Fibroblast of pulmonary artery (primary cell): Measurements from ENCODE around the gene LMBRD1.

Experiments
- DNase-seq: peaks from one replicate; pipeline ENCODE4 v3.0.0-alpha.2; 2010; ENCODE audit warnings: low read depth
- H3K4me3 ChIP-seq: replicated peaks from 2 replicates; pipeline ENCODE4 v1.5.1; 2011; ENCODE audit warnings: low read depth, mild to moderate bottlenecking, control low read depth, low read length, moderate library complexity
- CTCF ChIP-seq: IDR thresholded peaks from 2 replicates; pipeline ENCODE4 v1.5.1; 2011; ENCODE audit warnings: mild to moderate bottlenecking, control low read depth, low read length, inconsistent platforms; ENCODE audit errors: missing control alignments

LMBRD1 gene

GRCh38 chr6:69663215-69663614 is 133.6 kb downstream of the LMBRD1 start:
- no peak overlapping the region for H3K4me3 ChIP-seq
- DNase-seq = no peak
- no peak for TF ChIP-seq CTCF

- DNase-seq = no peak
- no peak overlapping the region for H3K4me3 ChIP-seq
- no peak for TF ChIP-seq CTCF
These were observed 146.1 kb downstream of the LMBRD1 start for GRCh38 chr6:69650703-69651102.

GRCh38 chr6:69647726-69648125 is 149.1 kb downstream of the LMBRD1 start:
- DNase-seq = no peak
- no peak overlapping the region for H3K4me3 ChIP-seq
- no peak for TF ChIP-seq CTCF

GRCh38 chr6:69643688-69644087 is 153.1 kb downstream of the LMBRD1 start:
- no peak overlapping the region for H3K4me3 ChIP-seq
- TF ChIP-seq CTCF = no peak

GRCh38 chr6:69632932-69633331 is 163.9 kb downstream of the LMBRD1 start:
- DNase-seq = no peak
- no peak for TF ChIP-seq CTCF
- H3K4me3 ChIP-seq = no peak overlapping the region

More at GRCh38 chr6:69643688-69644087, 153.1 kb downstream of the LMBRD1 start:
- DNase-seq = no peak

- no peak overlapping the region for H3K4me3 ChIP-seq
- TF ChIP-seq CTCF = no peak
- no peak for DNase-seq
These were observed 165.1 kb downstream of the LMBRD1 start for GRCh38 chr6:69631552-69632346.

GRCh38 chr6:69630767-69631166 is 166.0 kb downstream of the LMBRD1 start:
- no peak for DNase-seq
- no peak for TF ChIP-seq CTCF
- no peak overlapping the region for H3K4me3 ChIP-seq
